Kasumi-1 (cell line): ENCODE measurements around the gene BEND2.
A peak's percentile ranks its signal among the peaks of the same experiment; 100 is the strongest.
"Not testable (repeated sequence)": the region's sequence is repeated elsewhere in the genome, so short reads cannot be mapped to it uniquely, and the experiment has no call there.

Experiments
- DNase-seq, 2 experiments: peaks; one replicate each; lab custom pipeline; 2025; lab: John Stamatoyannopoulos, UW

The BEND2 gene

GRCh38 chrX:18220786-18221185, at the start of gene BEND2:
Gene BEND2 (minus strand): TSS chrX:18220886. CDS start chrX:18220750, 136 bp downstream.
- no peak for DNase-seq

DNA sequence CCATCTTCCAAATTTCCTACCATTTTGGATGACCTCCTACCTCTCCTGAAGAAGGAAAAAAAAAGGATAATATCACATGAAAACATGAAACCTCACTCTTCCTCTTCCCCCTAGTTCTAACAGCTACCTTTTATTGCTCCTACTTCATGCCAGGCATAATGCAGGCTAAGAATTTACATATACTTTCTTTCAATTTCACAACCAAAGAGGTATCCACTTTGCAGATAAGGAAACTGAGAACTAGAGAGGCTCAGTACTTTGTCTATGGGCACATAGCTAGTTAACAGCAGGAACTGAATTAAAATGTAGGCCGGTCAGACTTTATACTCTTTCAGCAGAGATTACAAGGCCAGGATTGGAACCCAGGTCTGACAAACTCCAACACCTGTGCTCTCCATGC, 34.4 kb upstream of the BEND2 start:
- DNase-seq = no peak

DNA sequence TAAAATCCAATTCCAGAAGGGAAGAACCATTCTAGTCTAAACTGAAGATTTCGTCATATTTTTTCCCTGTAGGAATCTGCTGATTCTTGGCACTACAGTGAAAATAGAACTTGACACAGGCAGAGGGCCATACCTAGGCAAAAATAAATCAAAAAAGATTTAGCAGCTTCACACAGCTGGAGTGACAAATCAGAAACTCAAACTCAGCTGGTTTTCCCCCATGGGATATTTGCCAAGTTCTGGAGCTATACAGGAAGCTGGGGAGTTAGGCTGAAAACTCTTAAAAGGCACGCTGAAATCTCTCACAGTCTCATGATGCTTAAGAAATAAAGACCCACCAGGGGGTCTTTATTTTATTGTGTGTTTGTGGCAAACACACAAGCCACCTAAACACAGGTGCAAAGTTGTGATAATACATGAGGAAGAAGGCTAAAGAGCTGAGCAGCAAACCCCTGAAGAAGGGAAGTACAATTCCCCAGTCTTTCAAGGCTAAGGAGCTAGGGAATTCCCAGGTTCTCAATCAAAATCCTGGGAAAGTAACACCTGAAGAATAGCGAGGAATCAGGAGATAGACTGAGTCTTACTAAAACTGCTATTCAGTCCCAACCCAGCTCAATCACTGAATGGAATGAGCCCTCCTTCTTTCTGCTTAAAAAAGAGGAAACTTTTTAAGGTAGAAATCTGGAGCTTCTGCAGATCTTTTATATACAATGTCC, 32.1 kb upstream of the BEND2 start:
- no peak for DNase-seq

DNA sequence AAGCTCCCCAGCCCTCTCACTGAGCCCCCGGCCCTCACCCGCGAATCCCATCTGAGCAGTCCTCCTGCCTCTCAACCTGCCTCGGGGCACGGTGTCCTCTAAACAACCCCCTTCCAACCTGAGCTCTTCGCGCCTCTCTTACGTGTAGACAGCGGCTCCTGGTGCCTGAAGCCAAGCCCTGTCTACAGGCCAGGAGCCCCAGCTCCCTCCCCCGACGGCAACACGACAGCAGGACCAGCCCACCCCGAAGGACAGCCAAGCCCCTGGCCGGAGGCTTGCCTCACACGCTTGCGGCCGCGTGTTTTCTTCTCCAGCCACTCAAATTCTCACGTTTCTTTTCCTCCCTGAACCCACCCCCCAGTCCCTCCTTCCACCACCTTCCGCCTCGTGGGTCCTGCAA, 9.0 kb upstream of the BEND2 start:
- not testable (repeated sequence) for DNase-seq

GRCh38 chrX:18228069-18228468, 7.4 kb upstream of the BEND2 start:
- no peak for DNase-seq

- no peak for DNase-seq
Measured at GRCh38 chrX:18227458-18227857, 6.8 kb upstream of the BEND2 start.

DNA sequence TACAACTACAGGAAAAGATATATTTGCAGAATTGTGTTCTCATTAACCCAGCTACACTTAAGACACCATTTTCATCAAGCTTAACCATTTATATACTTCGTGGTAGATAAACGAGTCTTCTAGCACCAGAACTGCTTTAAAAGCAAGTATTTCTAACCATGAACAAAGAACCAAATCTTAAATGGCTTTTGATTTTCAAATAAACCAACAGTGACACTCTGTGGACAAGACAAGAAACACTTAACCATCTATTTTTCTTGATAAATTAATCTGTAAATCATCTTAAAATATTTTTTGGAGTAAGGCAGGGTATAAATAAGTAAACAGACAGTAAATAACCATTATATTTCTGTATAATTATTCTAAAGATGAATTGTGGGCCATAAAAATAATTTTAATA, 10.2 kb downstream of the BEND2 start:
- peak in 1 of 2 experiments; percentile 1 for DNase-seq

GRCh38 chrX:18206657-18207056, 14.0 kb downstream of the BEND2 start:
- DNase-seq = no peak

- no peak for DNase-seq
Measured at GRCh38 chrX:18203631-18204030, 17.1 kb downstream of the BEND2 start.

DNA sequence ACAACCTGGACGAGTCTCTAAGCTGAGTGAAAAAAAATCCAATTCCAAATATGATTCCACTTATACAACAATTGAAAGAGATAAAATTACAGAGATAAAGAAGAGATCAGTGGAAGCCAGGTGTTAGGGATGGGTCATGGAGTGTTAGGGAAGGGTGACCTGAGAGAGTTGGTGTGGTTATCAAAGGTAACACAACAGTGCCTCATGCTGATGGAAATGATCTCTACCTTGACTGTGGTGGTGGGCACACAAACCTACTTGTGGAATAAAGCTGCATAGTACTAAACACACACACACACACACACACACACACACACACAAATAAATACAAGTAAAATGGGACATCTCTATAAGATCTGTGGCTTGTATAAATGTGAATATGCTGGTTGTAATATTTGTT, 26.0 kb downstream of the BEND2 start:
- DNase-seq = no peak

GRCh38 chrX:18179446-18179845, 41.2 kb downstream of the BEND2 start:
- no peak for DNase-seq

- no peak for DNase-seq
Measured at GRCh38 chrX:18174971-18175370, 45.7 kb downstream of the BEND2 start.

GRCh38 chrX:18174209-18174608, 46.5 kb downstream of the BEND2 start:
- no peak for DNase-seq

- DNase-seq = no peak
Measured at GRCh38 chrX:18173494-18174180, 47.0 kb downstream of the BEND2 start.

DNA sequence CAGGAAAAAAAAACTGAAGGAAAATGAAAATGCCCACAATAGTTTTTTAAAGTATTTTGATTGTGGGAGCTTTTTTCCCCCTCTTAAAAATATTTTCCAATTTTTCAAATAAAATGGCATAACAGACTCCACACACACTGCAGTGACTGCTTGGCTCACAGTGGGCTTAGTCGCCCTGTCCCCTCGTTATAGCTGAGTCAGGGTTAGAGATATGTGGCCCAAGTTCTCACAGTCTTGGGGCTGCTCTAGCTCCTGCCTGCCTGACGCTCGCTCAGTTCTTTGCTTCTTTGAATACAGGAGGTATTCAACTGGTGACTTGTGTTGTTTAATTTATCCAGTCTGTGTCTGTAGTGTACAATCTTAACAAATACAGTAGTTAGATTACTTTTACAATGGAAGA, 47.7 kb downstream of the BEND2 start:
- DNase-seq = no peak

GRCh38 chrX:18170910-18171309, 49.8 kb downstream of the BEND2 start:
- DNase-seq = no peak

DNA sequence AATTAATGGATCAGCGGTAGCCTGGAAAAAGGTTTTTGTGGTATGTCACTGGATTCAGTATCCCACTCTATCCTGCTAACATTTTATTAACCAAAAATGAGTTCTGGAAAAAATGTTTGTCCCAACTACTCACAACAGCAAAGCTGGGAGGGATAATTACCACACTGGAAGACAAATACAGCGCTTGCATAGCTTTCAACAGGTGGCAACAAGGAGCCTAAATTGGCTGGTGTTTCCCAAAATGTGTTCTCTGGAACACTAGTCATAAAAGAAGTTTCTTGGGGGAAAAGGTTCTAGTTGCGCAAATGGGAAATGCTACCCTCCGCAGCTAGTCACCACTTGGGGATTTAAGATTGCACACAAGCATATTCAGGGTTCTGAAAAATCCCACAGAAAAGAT, 54.6 kb downstream of the BEND2 start:
- no peak for DNase-seq

DNA sequence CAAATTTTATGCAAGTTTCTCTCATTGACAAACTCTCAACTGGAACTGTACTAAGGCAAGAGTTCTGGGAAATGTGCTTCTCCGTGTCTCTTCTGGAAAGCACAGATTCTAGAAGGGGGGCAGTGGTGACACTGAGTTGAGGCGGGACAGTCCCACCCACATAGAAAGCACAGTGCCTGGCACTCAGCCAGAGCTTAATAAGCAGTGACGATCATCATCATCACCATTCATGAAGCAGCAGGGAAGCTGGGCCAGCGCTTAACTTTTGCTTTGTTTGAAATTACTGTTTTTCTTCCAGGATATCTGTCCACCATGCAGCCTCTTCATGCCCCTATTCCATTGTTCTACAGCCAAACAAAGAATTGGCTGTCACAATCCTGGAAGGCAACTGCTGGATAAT, 60.3 kb downstream of the BEND2 start:
- DNase-seq = no peak

- DNase-seq = no peak
Measured at GRCh38 chrX:18158963-18159362, 61.7 kb downstream of the BEND2 start.

DNA sequence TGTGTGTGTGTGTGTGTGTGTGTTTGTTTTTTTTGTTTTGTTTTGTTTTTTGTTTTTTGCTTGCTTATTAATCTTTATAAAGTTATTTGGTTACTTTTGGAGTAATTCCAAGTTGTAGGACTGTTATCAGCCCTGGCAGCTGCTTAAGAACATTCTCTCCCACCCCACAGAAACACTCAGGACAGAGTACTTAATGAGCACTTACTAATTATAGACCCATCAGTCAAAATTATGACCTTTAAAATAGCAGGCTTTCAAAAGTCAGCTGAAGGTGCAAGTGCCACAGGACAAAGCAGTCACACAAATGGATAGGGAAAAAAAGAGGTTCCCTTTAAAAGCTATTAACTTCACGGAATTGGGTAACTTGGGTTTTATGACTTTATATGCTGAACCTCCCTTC, 69.0 kb downstream of the BEND2 start:
- DNase-seq = no peak

- DNase-seq = no peak
Measured at GRCh38 chrX:18151157-18151556, 69.5 kb downstream of the BEND2 start.

DNA sequence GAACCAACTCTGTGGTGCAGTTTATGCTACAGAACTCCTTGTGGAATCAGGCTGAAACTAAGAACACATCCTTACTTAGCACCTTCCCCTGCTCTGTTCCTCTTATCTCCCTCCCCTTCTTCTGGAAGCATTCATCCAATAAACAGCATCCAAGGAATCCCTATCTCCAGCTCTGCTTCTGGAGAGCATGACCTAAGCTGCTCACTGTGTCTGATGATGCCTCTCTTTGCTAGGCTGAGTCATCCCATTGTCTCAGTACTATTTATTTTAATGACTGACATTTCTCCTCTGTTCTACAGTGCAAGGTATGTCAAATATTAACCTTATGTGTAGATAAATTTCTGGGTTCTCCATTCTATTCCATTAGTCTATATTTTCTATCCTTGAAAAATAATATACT, 71.2 kb downstream of the BEND2 start:
- DNase-seq = no peak

GRCh38 chrX:18146954-18147353, 73.7 kb downstream of the BEND2 start:
- peak; percentile 4 to 13 for DNase-seq

GRCh38 chrX:18146009-18146408, 74.7 kb downstream of the BEND2 start:
- DNase-seq = no peak
